HG03558 (cell line): ENCODE data around the gene GABBR1.

ENCODE experiments used
- ATAC-seq: cut with Tn5 transposase; IDR thresholded peaks from one replicate; pipeline ENCODE4 v1.9.1; 2021; ENCODE audit warnings: moderate number of reproducible peaks; ENCODE audit not compliant: unreplicated experiment; ENCODE audit errors: extremely low read depth

Gene GABBR1

GRCh38 chr6:29530671-29531310 is 102.2 kb downstream of the GABBR1 start:
- no peak for ATAC-seq

- no peak for ATAC-seq
These were observed 103.0 kb downstream of the GABBR1 start for GRCh38 chr6:29529956-29530355.

- ATAC-seq, result no peak
These were observed 103.9 kb downstream of the GABBR1 start for GRCh38 chr6:29528988-29529560.

GRCh38 chr6:29528300-29528931 is 104.6 kb downstream of the GABBR1 start:
- no peak for ATAC-seq

GRCh38 chr6:29527564-29527963 is 105.4 kb downstream of the GABBR1 start:
- ATAC-seq, result no peak

GRCh38 chr6:29527126-29527525 is 105.9 kb downstream of the GABBR1 start:
- ATAC-seq, result no peak

GRCh38 chr6:29525311-29525639 is 107.7 kb downstream of the GABBR1 start:
- ATAC-seq, result no peak

- ATAC-seq, result no peak
These were observed 108.3 kb downstream of the GABBR1 start for GRCh38 chr6:29524444-29525310.

- ATAC-seq, result no peak
These were observed 108.9 kb downstream of the GABBR1 start for GRCh38 chr6:29524044-29524443.

GRCh38 chr6:29522227-29522626 is 110.8 kb downstream of the GABBR1 start:
- ATAC-seq, result no peak

- no peak for ATAC-seq
These were observed 111.8 kb downstream of the GABBR1 start for GRCh38 chr6:29521006-29521680.

GRCh38 chr6:29520232-29520631 is 112.8 kb downstream of the GABBR1 start:
- no peak for ATAC-seq

- ATAC-seq, result no peak
These were observed 113.5 kb downstream of the GABBR1 start for GRCh38 chr6:29519291-29520010.

GRCh38 chr6:29517728-29518440 is 115.1 kb downstream of the GABBR1 start:
- no peak for ATAC-seq

GRCh38 chr6:29517245-29517644 is 115.7 kb downstream of the GABBR1 start:
- ATAC-seq, result no peak

GRCh38 chr6:29516108-29516507 is 116.9 kb downstream of the GABBR1 start:
- ATAC-seq, result no peak

GRCh38 chr6:29510746-29511300 is 122.2 kb downstream of the GABBR1 start:
- no peak for ATAC-seq

GRCh38 chr6:29510202-29510601 is 122.8 kb downstream of the GABBR1 start:
- ATAC-seq, result no peak
